Liver (tissue), 2 donors: ENCODE data around the gene PASK.

Source experiments
- TF ChIP-seq, protein P1 (sequence below): fragments of 150-350 bp; IDR thresholded peaks from 2 replicates; pipeline ENCODE4 v1.5.1; 2017; ENCODE audit warnings: improper control_type of control experiment, low read depth, low read length; ENCODE audit not compliant: missing input control
- TF ChIP-seq, protein P2 (sequence below): IDR thresholded peaks from 2 replicates; pipeline ENCODE4 v1.6.1; 2016; ENCODE audit warnings: antibody characterized with exemption
- donor health status: healthy.

DNA sequence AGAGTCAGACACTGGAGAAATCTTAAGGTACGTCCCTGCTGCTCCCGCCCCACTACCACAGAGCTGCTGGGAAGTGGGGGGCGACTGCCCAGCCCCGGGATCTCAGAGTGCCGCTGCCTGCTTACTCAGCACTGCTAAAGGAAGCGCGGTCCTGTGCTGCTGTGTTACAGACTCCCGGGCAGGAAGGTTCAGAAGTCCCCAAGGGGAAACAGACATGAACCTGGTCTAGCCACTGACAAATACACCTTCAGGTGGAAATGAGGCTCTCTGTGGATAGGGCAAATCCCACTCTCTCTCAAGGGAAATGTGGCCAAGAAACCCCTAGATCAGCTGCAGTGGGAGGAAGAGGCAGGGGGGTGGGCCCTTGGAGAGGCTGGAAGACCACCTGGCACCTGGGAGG lies 60.9 kb downstream of the PASK start:
- TF ChIP-seq, protein P1, sequence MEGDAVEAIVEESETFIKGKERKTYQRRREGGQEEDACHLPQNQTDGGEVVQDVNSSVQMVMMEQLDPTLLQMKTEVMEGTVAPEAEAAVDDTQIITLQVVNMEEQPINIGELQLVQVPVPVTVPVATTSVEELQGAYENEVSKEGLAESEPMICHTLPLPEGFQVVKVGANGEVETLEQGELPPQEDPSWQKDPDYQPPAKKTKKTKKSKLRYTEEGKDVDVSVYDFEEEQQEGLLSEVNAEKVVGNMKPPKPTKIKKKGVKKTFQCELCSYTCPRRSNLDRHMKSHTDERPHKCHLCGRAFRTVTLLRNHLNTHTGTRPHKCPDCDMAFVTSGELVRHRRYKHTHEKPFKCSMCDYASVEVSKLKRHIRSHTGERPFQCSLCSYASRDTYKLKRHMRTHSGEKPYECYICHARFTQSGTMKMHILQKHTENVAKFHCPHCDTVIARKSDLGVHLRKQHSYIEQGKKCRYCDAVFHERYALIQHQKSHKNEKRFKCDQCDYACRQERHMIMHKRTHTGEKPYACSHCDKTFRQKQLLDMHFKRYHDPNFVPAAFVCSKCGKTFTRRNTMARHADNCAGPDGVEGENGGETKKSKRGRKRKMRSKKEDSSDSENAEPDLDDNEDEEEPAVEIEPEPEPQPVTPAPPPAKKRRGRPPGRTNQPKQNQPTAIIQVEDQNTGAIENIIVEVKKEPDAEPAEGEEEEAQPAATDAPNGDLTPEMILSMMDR = no peak
- TF ChIP-seq, protein P2, sequence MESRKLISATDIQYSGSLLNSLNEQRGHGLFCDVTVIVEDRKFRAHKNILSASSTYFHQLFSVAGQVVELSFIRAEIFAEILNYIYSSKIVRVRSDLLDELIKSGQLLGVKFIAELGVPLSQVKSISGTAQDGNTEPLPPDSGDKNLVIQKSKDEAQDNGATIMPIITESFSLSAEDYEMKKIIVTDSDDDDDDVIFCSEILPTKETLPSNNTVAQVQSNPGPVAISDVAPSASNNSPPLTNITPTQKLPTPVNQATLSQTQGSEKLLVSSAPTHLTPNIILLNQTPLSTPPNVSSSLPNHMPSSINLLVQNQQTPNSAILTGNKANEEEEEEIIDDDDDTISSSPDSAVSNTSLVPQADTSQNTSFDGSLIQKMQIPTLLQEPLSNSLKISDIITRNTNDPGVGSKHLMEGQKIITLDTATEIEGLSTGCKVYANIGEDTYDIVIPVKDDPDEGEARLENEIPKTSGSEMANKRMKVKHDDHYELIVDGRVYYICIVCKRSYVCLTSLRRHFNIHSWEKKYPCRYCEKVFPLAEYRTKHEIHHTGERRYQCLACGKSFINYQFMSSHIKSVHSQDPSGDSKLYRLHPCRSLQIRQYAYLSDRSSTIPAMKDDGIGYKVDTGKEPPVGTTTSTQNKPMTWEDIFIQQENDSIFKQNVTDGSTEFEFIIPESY = no peak
